ELF-1 (cell line): ENCODE measurements around the gene SERPINE1.
"Not testable (repeated sequence)": the region's sequence is repeated elsewhere in the genome, so short reads cannot be mapped to it uniquely, and the experiment has no call there.

Experiments used
- DNase-seq: peaks from one replicate; pipeline ENCODE4 v3.0.0-alpha.2; 2016; ENCODE audit warnings: low read depth, low spot score

Gene SERPINE1

GRCh38 chr7:101100858-101101847 lies 25.8 kb upstream of the SERPINE1 start:
- no peak for DNase-seq

- DNase-seq, result no peak
These were observed 24.9 kb upstream of the SERPINE1 start for GRCh38 chr7:101102026-101102425.

GRCh38 chr7:101103701-101104100 lies 23.2 kb upstream of the SERPINE1 start:
- not testable (repeated sequence) for DNase-seq

- no peak for DNase-seq
These were observed 22.7 kb upstream of the SERPINE1 start for GRCh38 chr7:101104193-101104713.

- DNase-seq, result no peak
These were observed 22.1 kb upstream of the SERPINE1 start for GRCh38 chr7:101104799-101105198.

- DNase-seq, result not testable (repeated sequence)
These were observed 21.7 kb upstream of the SERPINE1 start for GRCh38 chr7:101105248-101105647.

GRCh38 chr7:101106386-101106785 lies 20.5 kb upstream of the SERPINE1 start:
- no peak for DNase-seq

GRCh38 chr7:101108330-101108857 lies 18.5 kb upstream of the SERPINE1 start:
- peak; percentile 39 for DNase-seq

- DNase-seq, result no peak
These were observed 17.9 kb upstream of the SERPINE1 start for GRCh38 chr7:101108961-101109360.

- no peak for DNase-seq
These were observed 17.5 kb upstream of the SERPINE1 start for GRCh38 chr7:101109368-101109767.

- no peak for DNase-seq
These were observed 15.6 kb upstream of the SERPINE1 start for GRCh38 chr7:101111261-101111660.

- DNase-seq, result no peak
These were observed 14.7 kb upstream of the SERPINE1 start for GRCh38 chr7:101112233-101112632.

GRCh38 chr7:101113140-101113539 lies 13.8 kb upstream of the SERPINE1 start:
- not testable (repeated sequence) for DNase-seq

- no peak for DNase-seq
These were observed 13.1 kb upstream of the SERPINE1 start for GRCh38 chr7:101113836-101114235.

- DNase-seq, result no peak
These were observed 12.4 kb upstream of the SERPINE1 start for GRCh38 chr7:101114492-101114891.

GRCh38 chr7:101115215-101115614 lies 11.7 kb upstream of the SERPINE1 start:
- no peak for DNase-seq

- DNase-seq, result no peak
These were observed 10.0 kb upstream of the SERPINE1 start for GRCh38 chr7:101116898-101117297.

GRCh38 chr7:101118856-101119255 lies 8.0 kb upstream of the SERPINE1 start:
- no peak for DNase-seq

GRCh38 chr7:101119876-101120275 lies 7.0 kb upstream of the SERPINE1 start:
- DNase-seq, result no peak

GRCh38 chr7:101120315-101120714 lies 6.6 kb upstream of the SERPINE1 start:
- DNase-seq, result no peak

GRCh38 chr7:101121631-101121990 lies 5.3 kb upstream of the SERPINE1 start:
- DNase-seq, result not testable (repeated sequence)

GRCh38 chr7:101121991-101122932 lies 4.6 kb upstream of the SERPINE1 start:
- DNase-seq, result peak; percentile 80
